Keratinocyte (primary cell): ENCODE measurements around the gene MAP2K2. TPM values are rescaled to one million over a fixed set of nuclear protein-coding genes. Genes with fewer than 3 reads are reported as not detected.

Source experiments
- DNase-seq: peaks from one replicate; pipeline ENCODE4 v3.0.0-alpha.2; 2011; ENCODE audit warnings: low read depth, missing footprints, low spot score
- FAIRE-seq: peaks from 2 replicates; lab custom pipeline; 2011; peaks lifted over from hg19 to GRCh38; lab: Jason Lieb, UNC
- H2AFZ ChIP-seq: 2 replicates; pipeline ENCODE4 v1.6.0; 2012; ENCODE audit warnings: low read length, control low read depth, inconsistent platforms; ENCODE audit not compliant: control insufficient read depth
- H3K27ac ChIP-seq: 2 replicates; pipeline ENCODE4 v1.5.1; 2011; ENCODE audit warnings: low read length; ENCODE audit not compliant: control insufficient read depth, insufficient read depth
- H3K27me3 ChIP-seq: 3 replicates; pipeline ENCODE4 v1.6.0; 2011; ENCODE audit warnings: low read length; ENCODE audit not compliant: control insufficient read depth, insufficient read depth; ENCODE audit errors: extremely low read depth
- H3K36me3 ChIP-seq, 2 experiments: 2 replicates in 1 of 2; 3 replicates in 1 of 2; pipeline ENCODE4 v1.5.1; 2011; ENCODE audit warnings: low read length in 2 of 2, mild to moderate bottlenecking in 1 of 2; ENCODE audit not compliant: control insufficient read depth in 2 of 2, insufficient read depth in 2 of 2; ENCODE audit errors: extremely low read depth in 1 of 2
- H3K4me1 ChIP-seq: 3 replicates; pipeline ENCODE4 v1.5.1; 2011; ENCODE audit warnings: low read length; ENCODE audit not compliant: control insufficient read depth, insufficient read depth; ENCODE audit errors: extremely low read depth
- H3K4me2 ChIP-seq: 3 replicates; pipeline ENCODE4 v1.6.0; 2011; ENCODE audit warnings: low read depth, low read length; ENCODE audit not compliant: control insufficient read depth, insufficient read depth; ENCODE audit errors: extremely low read depth
- H3K4me3 ChIP-seq, 3 experiments: fragments of 200-600 bp in 1 of 3; sonication (generic) in 1 of 3; 2 replicates in 2 of 3; 3 replicates in 1 of 3; pipeline ENCODE4 v1.5.1; 2011 to 2016; ENCODE audit warnings: low read length in 3 of 3, mild to moderate bottlenecking in 3 of 3, control low read depth in 2 of 3, inconsistent platforms in 1 of 3, low read depth in 1 of 3, mixed read lengths in 1 of 3, mixed run types in 1 of 3, moderate library complexity in 1 of 3; ENCODE audit not compliant: control insufficient read depth in 2 of 3, insufficient read depth in 2 of 3; ENCODE audit errors: extremely low read depth in 1 of 3
- H3K79me2 ChIP-seq: 2 replicates; pipeline ENCODE4 v1.6.0; 2012; ENCODE audit warnings: low read length; ENCODE audit not compliant: control insufficient read depth, insufficient read depth
- H3K9ac ChIP-seq: 3 replicates; pipeline ENCODE4 v1.6.0; 2011; ENCODE audit warnings: low read length; ENCODE audit not compliant: control insufficient read depth, insufficient read depth; ENCODE audit errors: extremely low read depth
- H3K9me1 ChIP-seq: 3 replicates; pipeline ENCODE4 v1.6.0; 2011; ENCODE audit warnings: low read length; ENCODE audit not compliant: control insufficient read depth, insufficient read depth; ENCODE audit errors: extremely low read depth
- H3K9me3 ChIP-seq: 2 replicates; pipeline ENCODE4 v1.5.1; 2012; ENCODE audit warnings: low read depth, low read length; ENCODE audit not compliant: control insufficient read depth
- H4K20me1 ChIP-seq: 3 replicates; pipeline ENCODE4 v1.6.0; 2011; ENCODE audit warnings: low read length; ENCODE audit not compliant: control insufficient read depth, insufficient read depth; ENCODE audit errors: extremely low read depth
- EZH2 ChIP-seq: IDR thresholded peaks from one replicate; pipeline ENCODE4 v1.6.1; 2012; ENCODE audit warnings: inconsistent platforms, mild to moderate bottlenecking, low read length, moderate library complexity
- dilution Hi-C: fragments of 300-500 bp; cut with MboI; formaldehyde crosslinking; loops from one replicate; pipeline ENCODE4 v1.7.0; 2020; ENCODE audit warnings: low sequenced_read_pairs; ENCODE audit not compliant: extremely low pct_ligation_motif_present
- polyA plus RNA-seq, 5 experiments: library from polyadenylated mRNA; depleted of rRNA in 3 of 5; stranded (reverse) in 3 of 5; stranded (forward) in 1 of 5; unstranded in 1 of 5; fragments of >200 nt; gene quantifications; 1 replicate in 1 of 5; 2 replicates in 3 of 5; 3 replicates in 1 of 5; pipeline versions ENCODE4 v1.2.1 to v1.2.3, GENCODE V29; 2011 to 2012; ENCODE audit warnings: missing spikeins in 2 of 5, low read depth in 1 of 5, low replicate concordance in 1 of 5
- TF ChIP-seq, protein P1 (sequence below), 3 experiments: IDR thresholded peaks in 1 of 3; conservative IDR thresholded peaks in 1 of 3; optimal IDR thresholded peaks in 1 of 3; 2 replicates in 2 of 3; 3 replicates in 1 of 3; pipeline versions ENCODE3 to v1.5.1; 2011; ENCODE audit warnings: low read length in 3 of 3, mild to moderate bottlenecking in 3 of 3, moderate library complexity in 2 of 3, control low read depth in 1 of 3, inconsistent platforms in 1 of 3; ENCODE audit not compliant: insufficient read depth in 2 of 3; ENCODE audit errors: extremely low read depth in 1 of 3

MAP2K2 gene
- polyA plus RNA-seq, 1 donor (not counting 4 experiments of a cell fraction or from before 2014, with no cell fraction given): 61.8 TPM

DNA sequence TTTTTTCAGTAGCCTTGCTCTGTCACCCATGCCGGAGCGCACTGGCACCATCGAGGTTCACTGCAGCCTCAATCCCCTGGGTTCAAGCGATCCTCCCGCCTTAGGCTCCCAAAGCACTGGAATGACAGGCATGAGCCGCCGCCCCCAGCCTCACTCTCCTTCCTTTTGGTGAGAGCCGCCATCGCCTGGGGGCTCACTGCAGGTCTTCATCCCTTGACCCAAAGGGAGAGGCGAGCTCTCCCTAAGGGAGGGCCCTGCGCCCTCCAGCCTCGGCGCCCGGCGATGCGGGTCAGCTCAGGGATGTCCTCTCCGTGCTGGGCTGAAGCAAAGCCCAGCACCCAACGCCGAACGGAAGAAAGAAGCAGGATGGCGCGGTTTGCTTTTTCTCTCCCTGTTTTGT, 34.0 kb downstream of the MAP2K2 start:
- no peaks in the 10 kb centered on the region for H3K9me3 ChIP-seq
- no peak for FAIRE-seq
- dilution Hi-C loops: no loop called here
- no peak overlapping the region for H2AFZ ChIP-seq
- no peaks in the 10 kb centered on the region for H4K20me1 ChIP-seq
- DNase-seq: no peak
- no peaks in the 10 kb centered on the region for H3K27me3 ChIP-seq
- no peaks in the 10 kb centered on the region for H3K4me1 ChIP-seq
- no peaks in the 10 kb centered on the region for H3K79me2 ChIP-seq
- H3K4me2 ChIP-seq: no peak overlapping the region
- peaks cover 0 to 27% of the 10 kb centered on the region in 2 experiments for H3K36me3 ChIP-seq
- H3K9me1 ChIP-seq: no peaks in the 10 kb centered on the region
- TF ChIP-seq, protein P1, sequence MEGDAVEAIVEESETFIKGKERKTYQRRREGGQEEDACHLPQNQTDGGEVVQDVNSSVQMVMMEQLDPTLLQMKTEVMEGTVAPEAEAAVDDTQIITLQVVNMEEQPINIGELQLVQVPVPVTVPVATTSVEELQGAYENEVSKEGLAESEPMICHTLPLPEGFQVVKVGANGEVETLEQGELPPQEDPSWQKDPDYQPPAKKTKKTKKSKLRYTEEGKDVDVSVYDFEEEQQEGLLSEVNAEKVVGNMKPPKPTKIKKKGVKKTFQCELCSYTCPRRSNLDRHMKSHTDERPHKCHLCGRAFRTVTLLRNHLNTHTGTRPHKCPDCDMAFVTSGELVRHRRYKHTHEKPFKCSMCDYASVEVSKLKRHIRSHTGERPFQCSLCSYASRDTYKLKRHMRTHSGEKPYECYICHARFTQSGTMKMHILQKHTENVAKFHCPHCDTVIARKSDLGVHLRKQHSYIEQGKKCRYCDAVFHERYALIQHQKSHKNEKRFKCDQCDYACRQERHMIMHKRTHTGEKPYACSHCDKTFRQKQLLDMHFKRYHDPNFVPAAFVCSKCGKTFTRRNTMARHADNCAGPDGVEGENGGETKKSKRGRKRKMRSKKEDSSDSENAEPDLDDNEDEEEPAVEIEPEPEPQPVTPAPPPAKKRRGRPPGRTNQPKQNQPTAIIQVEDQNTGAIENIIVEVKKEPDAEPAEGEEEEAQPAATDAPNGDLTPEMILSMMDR (optimal IDR thresholded peaks at IDR 0.05 in 1 of 3, IDR thresholded peaks at IDR 0.05 in 1 of 3, conservative IDR thresholded peaks at IDR 0.05 in 1 of 3; ENCODE audit: extremely low read depth in 1 of 3, insufficient read depth in 2 of 3, low read length in 3 of 3): no peak
- TF ChIP-seq EZH2: no peak
- no peak overlapping the region for H3K27ac ChIP-seq
- no peak overlapping the region for H3K4me3 ChIP-seq
- H3K9ac ChIP-seq: no peak overlapping the region

DNA sequence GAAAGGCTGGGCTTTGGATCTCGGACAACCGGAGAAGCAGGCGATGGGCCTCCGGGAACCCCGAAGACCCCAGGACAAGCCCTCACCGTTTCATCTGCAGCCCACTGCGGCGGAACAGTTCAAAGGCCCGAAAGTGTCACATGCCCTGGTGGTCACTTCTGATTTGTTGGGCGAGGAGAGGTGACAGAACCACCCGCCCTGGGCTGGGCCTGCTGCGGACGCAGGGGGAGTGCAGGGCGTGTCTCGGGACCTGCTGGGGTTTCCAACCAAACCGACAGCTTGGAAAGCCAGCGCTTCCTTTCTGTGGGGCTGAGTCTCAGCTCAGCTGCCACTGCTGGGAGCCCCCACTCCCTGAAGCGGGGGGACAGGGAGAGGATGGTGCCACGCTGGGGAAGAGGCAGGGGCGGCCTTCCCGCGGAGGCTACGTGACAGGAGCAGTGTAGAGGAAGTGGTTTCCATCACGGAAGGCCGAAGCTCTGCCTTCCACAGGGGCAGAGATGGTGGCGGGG, 34.5 kb downstream of the MAP2K2 start:
- TF ChIP-seq, protein P1 (optimal IDR thresholded peaks at IDR 0.05 in 1 of 3, IDR thresholded peaks at IDR 0.05 in 1 of 3, conservative IDR thresholded peaks at IDR 0.05 in 1 of 3; ENCODE audit: extremely low read depth in 1 of 3, insufficient read depth in 2 of 3, low read length in 3 of 3): no peak
- no peak for TF ChIP-seq EZH2
- Histone ChIP-seq H3K4me1 (no peaks in the 10 kb centered on the region), H2AFZ (no peak overlapping the region), H3K9me3 (no peaks in the 10 kb centered on the region), H3K36me3 (peaks cover 0 to 27% of the 10 kb centered on the region in 2 experiments), H4K20me1 (no peaks in the 10 kb centered on the region), H3K4me2 (no peak overlapping the region), H3K79me2 (no peaks in the 10 kb centered on the region), H3K9ac (no peak overlapping the region), H3K27ac (no peak overlapping the region), H3K27me3 (no peaks in the 10 kb centered on the region), H3K9me1 (no peaks in the 10 kb centered on the region), H3K4me3 (no peak overlapping the region)
- DNase-seq: no peak
- dilution Hi-C loops: no loop called here
- no peak for FAIRE-seq
